HEK293 (cell line): ENCODE measurements around the gene CDC27.
A peak's percentile ranks its signal among the peaks of the same experiment; 100 is the strongest.

Source experiments
- KLF8 ChIP-seq: fragments of 450-650 bp; formaldehyde crosslinking; IDR thresholded peaks from 2 replicates; pipeline ENCODE4 v1.5.1; 2016; ENCODE audit warnings: missing biosample characterization, missing genetic modification characterization
- TCF7L2 ChIP-seq: IDR thresholded peaks from 2 replicates; pipeline ENCODE4 v1.6.1; 2011; ENCODE audit warnings: low read depth, mild to moderate bottlenecking, inconsistent platforms, low read length, moderate library complexity, borderline replicate concordance
- YY1 ChIP-seq: fragments of 450-650 bp; formaldehyde crosslinking; IDR thresholded peaks from 2 replicates; pipeline ENCODE4 v1.5.1; 2018; ENCODE audit warnings: missing biosample characterization, missing genetic modification characterization
- ZNF560 ChIP-seq: fragments of 450-650 bp; formaldehyde crosslinking; IDR thresholded peaks from 2 replicates; pipeline ENCODE4 v1.5.1; 2017; ENCODE audit warnings: missing biosample characterization, missing genetic modification characterization, borderline replicate concordance
- ZNF580 ChIP-seq: fragments of 450-650 bp; formaldehyde crosslinking; IDR thresholded peaks from 2 replicates; pipeline ENCODE4 v1.5.1; 2016; ENCODE audit warnings: missing biosample characterization, missing genetic modification characterization
- TF ChIP-seq, protein P1 (sequence below): fragments of 450-650 bp; formaldehyde crosslinking; IDR thresholded peaks from 2 replicates; pipeline ENCODE4 v1.5.1; 2016; ENCODE audit warnings: missing biosample characterization, missing genetic modification characterization, low read depth
- TF ChIP-seq, protein P2 (sequence below): fragments of 450-650 bp; formaldehyde crosslinking; IDR thresholded peaks from 2 replicates; pipeline ENCODE4 v1.5.1; 2016; ENCODE audit warnings: missing biosample characterization, missing genetic modification characterization

DNA sequence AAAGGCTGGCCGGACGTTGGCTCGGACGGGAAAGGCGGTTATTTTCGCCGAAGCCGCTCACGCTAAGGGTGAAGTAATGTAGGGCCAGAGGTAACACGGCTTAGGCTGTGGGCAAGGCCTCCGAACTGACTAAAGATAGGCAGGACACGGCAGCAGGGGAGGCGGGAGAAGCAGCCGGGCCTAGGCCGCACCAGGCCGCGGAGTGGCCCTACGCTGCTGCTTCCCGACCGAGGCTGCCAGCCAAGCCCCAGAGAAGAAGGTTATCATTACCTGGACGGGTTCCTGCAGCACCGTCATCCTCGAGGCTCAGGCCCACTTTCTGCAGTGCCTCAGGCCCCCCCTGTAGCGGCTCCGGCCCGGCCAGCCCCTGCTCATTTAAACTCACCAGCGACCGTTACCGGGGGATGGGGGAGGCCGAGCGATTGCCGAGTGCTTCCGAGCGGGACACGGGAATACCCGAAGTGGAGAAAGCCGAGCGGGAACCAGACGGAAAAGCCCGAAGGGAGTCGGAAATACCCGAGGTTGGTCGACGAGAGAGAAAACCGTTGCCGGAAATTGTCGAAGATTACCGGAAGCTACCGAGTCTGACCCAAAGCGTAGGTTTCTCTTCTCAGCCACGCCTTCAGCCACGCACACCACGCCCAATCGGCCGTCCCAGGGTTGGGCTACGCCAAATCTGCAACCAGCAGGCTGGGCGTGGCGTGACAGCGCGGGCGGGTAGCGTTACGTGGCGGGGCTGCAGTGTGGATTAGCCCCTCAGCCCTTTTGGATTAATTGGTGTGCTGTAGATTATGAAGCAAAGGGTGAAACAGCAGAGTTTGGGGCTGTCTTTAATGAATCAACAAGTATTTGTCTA lies at the start of gene CDC27:
- TF ChIP-seq, protein P1, sequence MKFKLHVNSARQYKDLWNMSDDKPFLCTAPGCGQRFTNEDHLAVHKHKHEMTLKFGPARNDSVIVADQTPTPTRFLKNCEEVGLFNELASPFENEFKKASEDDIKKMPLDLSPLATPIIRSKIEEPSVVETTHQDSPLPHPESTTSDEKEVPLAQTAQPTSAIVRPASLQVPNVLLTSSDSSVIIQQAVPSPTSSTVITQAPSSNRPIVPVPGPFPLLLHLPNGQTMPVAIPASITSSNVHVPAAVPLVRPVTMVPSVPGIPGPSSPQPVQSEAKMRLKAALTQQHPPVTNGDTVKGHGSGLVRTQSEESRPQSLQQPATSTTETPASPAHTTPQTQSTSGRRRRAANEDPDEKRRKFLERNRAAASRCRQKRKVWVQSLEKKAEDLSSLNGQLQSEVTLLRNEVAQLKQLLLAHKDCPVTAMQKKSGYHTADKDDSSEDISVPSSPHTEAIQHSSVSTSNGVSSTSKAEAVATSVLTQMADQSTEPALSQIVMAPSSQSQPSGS (tag by site-specific recombination), result no peak; the same call in 1 of the 2 replicates
- TF ChIP-seq, protein P2, sequence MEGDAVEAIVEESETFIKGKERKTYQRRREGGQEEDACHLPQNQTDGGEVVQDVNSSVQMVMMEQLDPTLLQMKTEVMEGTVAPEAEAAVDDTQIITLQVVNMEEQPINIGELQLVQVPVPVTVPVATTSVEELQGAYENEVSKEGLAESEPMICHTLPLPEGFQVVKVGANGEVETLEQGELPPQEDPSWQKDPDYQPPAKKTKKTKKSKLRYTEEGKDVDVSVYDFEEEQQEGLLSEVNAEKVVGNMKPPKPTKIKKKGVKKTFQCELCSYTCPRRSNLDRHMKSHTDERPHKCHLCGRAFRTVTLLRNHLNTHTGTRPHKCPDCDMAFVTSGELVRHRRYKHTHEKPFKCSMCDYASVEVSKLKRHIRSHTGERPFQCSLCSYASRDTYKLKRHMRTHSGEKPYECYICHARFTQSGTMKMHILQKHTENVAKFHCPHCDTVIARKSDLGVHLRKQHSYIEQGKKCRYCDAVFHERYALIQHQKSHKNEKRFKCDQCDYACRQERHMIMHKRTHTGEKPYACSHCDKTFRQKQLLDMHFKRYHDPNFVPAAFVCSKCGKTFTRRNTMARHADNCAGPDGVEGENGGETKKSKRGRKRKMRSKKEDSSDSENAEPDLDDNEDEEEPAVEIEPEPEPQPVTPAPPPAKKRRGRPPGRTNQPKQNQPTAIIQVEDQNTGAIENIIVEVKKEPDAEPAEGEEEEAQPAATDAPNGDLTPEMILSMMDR (tag by site-specific recombination), result no peak; the same call in 1 of the 2 replicates
- peak; percentile 65 for TF ChIP-seq ZNF580 (tag by site-specific recombination)
- TF ChIP-seq ZNF560 (tag by site-specific recombination), result no peak
- TF ChIP-seq KLF8 (tag by site-specific recombination), result peak; percentile 71
- no peak; the same call in 1 of the 2 replicates for TF ChIP-seq YY1
- no peak for TF ChIP-seq TCF7L2
